ENCODE data around the gene NGRN. TPM values are rescaled to one million over a fixed set of nuclear protein-coding genes. Genes with fewer than 3 reads are reported as not detected.

NGRN gene
- total and polyA plus RNA-seq, 2 of the 8 experiments (the other 6 are each of a cell fraction or from before 2014, with no cell fraction given), result 60.1 to 101 TPM

DNA sequence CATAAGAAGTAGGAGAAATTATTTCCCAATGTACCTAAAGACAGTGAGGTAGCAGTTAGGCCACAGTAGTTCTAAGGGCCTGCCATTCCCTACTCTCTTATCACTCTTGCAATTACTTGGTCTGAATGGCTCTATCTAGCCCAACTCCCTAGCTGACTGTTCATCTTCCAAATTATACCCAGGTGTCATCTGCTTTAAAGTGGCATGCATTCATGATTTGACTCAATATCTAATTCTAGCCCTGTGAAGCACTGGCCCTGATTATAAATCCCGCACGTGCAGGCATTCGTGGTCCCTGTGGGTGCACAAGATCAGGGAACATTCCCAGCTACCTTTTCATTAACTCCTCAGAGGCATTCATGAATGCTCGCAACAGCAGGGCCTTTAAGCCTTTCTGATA lies 43.5 kb downstream of the NGRN start:
- Histone ChIP-seq H2BK5ac (ENCODE audit: low read depth, low read length) (no peak overlapping the region), H2BK12ac (ENCODE audit: low read depth, low read length) (no peak overlapping the region), H3K18ac (ENCODE audit: extremely low read depth, low read length) (no peak overlapping the region), H3K27ac (ENCODE audit: low read depth, low read length) (no peak overlapping the region), H3K4ac (replicated peaks; ENCODE audit: insufficient read length, low read depth, low read length) (no peak overlapping the region), H2AFZ (ENCODE audit: low read length) (no peak overlapping the region), H3K36me3 (ENCODE audit: control insufficient read depth in 2 of 4, insufficient read depth in 4 of 4, low read length in 3 of 4) (no peaks in the 10 kb centered on the region; a peak in 1 of 8 replicates), H3K4me3 (ENCODE audit: extremely low read depth in 1 of 4, insufficient read depth in 2 of 4, low read depth in 3 of 4, low read length in 4 of 4) (no peak overlapping the region), H3K14ac (ENCODE audit: insufficient read length) (no peak overlapping the region), H3K23ac (ENCODE audit: insufficient read length) (no peak overlapping the region), H2AK5ac (ENCODE audit: low read depth, low read length) (0 out of 2 replicates have a peak overlapping the region, but pooled peaks have one; percentile 24), H4K8ac (ENCODE audit: extremely low read depth, insufficient read depth, low read length) (no peak overlapping the region), H3K27me3 (replicated peaks in 1 of 4; ENCODE audit: control insufficient read depth in 3 of 4, extremely low read depth in 1 of 4, insufficient read depth in 3 of 4, low read length in 3 of 4) (no peaks in the 10 kb centered on the region), H3K23me2 (ENCODE audit: low read depth, low read length) (no peaks in the 10 kb centered on the region; the same call in 1 of the 2 replicates), H2BK20ac (ENCODE audit: low read length) (no peak overlapping the region), H3K79me2 (ENCODE audit: control insufficient read depth in 1 of 2, insufficient read depth in 2 of 2, low read length in 2 of 2) (no peaks in the 10 kb centered on the region), H2BK15ac (ENCODE audit: low read length) (no peak overlapping the region), H3K9ac (replicated peaks in 1 of 4; ENCODE audit: extremely low read depth in 1 of 4, low read depth in 3 of 4, low read length in 3 of 4) (no peak overlapping the region), H4K20me1 (replicated peaks in 1 of 2; ENCODE audit: control insufficient read depth in 1 of 2, insufficient read depth in 2 of 2, low read length in 2 of 2) (no peaks in the 10 kb centered on the region), H3K4me1 (replicated peaks in 1 of 4; ENCODE audit: control insufficient read depth in 3 of 4, insufficient read depth in 4 of 4, low read length in 3 of 4) (no peaks in the 10 kb centered on the region), H4K5ac (ENCODE audit: insufficient read length, low read depth, low read length) (no peak overlapping the region), H4K91ac (replicated peaks; ENCODE audit: insufficient read length, low read length) (no peak overlapping the region), H3K9me3 (ENCODE audit: insufficient read depth in 2 of 2, low read depth in 1 of 2, low read length in 1 of 2) (no peaks in the 10 kb centered on the region), H2BK120ac (replicated peaks; ENCODE audit: low read depth, low read length) (no peak overlapping the region), H3K4me2 (ENCODE audit: insufficient read depth in 1 of 2, low read depth in 2 of 2, low read length in 2 of 2) (no peak overlapping the region), H3K56ac (replicated peaks; ENCODE audit: insufficient read length, low read depth, low read length) (no peak overlapping the region), H3K79me1 (ENCODE audit: low read depth, low read length) (no peaks in the 10 kb centered on the region)
- DNase-seq (ENCODE audit: low read depth in 1 of 2, low spot score in 2 of 2), result peak in 1 of 2 experiments; percentile 20
- no peak for FAIRE-seq
- CTCF ChIA-PET (ENCODE audit: partially characterized antibody), result interaction anchor here (0.6 to 3.2 kb wide), 4 partner anchors 8 to 803 kb away, joined by 3 to 21 read pairs (median 8); no protein-coding TSS in a partner anchor
- WGBS, 2 experiments (ENCODE audit: extremely low coverage in 1 of 2, insufficient coverage in 1 of 2, insufficient read length in 1 of 2, insufficient replicate concordance in 2 of 2, low coverage in 1 of 2, low lambda C conversion rate in 2 of 2, missing lambda C conversion rate in 1 of 2), result 87% methylated on average over 4 of the region's 4 CpGs; no CpG with 5 or more reads in 1 of the 2 experiments
- POLR2A ChIA-PET (ENCODE audit: partially characterized antibody), result no interaction called here
- no peak for TF ChIP-seq CTBP2 (IDR thresholded peaks at IDR 0.05; ENCODE audit: borderline replicate concordance, insufficient read depth, insufficient read length, low read length)
- TF ChIP-seq SAP30 (IDR thresholded peaks at IDR 0.05; ENCODE audit: insufficient read depth, insufficient replicate concordance, low read length), result no peak
- TF ChIP-seq, protein P1, sequence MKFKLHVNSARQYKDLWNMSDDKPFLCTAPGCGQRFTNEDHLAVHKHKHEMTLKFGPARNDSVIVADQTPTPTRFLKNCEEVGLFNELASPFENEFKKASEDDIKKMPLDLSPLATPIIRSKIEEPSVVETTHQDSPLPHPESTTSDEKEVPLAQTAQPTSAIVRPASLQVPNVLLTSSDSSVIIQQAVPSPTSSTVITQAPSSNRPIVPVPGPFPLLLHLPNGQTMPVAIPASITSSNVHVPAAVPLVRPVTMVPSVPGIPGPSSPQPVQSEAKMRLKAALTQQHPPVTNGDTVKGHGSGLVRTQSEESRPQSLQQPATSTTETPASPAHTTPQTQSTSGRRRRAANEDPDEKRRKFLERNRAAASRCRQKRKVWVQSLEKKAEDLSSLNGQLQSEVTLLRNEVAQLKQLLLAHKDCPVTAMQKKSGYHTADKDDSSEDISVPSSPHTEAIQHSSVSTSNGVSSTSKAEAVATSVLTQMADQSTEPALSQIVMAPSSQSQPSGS (IDR thresholded peaks at IDR 0.05; ENCODE audit: low read length), result no peak
- no peak for TF ChIP-seq GABPA (IDR thresholded peaks at IDR 0.05; ENCODE audit: borderline replicate concordance, insufficient read depth, low read length)
- no peak for TF ChIP-seq PHF8 (conservative IDR thresholded peaks at IDR 0.05; ENCODE audit: low read depth, low read length)
- TF ChIP-seq FOSL1 (IDR thresholded peaks at IDR 0.05; ENCODE audit: insufficient read depth, low read depth, low read length), result no peak
- no peak for TF ChIP-seq MAFK (IDR thresholded peaks at IDR 0.05; ENCODE audit: low read depth, low read length)
- TF ChIP-seq, protein P2, sequence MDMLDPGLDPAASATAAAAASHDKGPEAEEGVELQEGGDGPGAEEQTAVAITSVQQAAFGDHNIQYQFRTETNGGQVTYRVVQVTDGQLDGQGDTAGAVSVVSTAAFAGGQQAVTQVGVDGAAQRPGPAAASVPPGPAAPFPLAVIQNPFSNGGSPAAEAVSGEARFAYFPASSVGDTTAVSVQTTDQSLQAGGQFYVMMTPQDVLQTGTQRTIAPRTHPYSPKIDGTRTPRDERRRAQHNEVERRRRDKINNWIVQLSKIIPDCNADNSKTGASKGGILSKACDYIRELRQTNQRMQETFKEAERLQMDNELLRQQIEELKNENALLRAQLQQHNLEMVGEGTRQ (IDR thresholded peaks at IDR 0.05; ENCODE audit: low read length), result no peak
- no peak for TF ChIP-seq BRCA1 (IDR thresholded peaks at IDR 0.05; ENCODE audit: low read depth, low read length)
- TF ChIP-seq NRF1 (IDR thresholded peaks at IDR 0.05; ENCODE audit: low read depth, low read length), result no peak
- no peak for TF ChIP-seq BACH1 (IDR thresholded peaks at IDR 0.05; ENCODE audit: low read length)
